ENCODE results near the gene ZFX. TPM values are rescaled to one million over a fixed set of nuclear protein-coding genes. Genes with fewer than 3 reads are reported as not detected.

Gene ZFX
- total RNA-seq (2022) (43.3 and 45.1 TPM in 2 replicates), Bru-seq, nascent RNA (percentile 92 among the genes with signal in this experiment), BruChase-seq, experiment 1, labeled RNA remaining after a 6-hour chase (percentile 85 among the genes with signal in this experiment), BruChase-seq, experiment 2, labeled RNA remaining after a 2-hour chase (percentile 89 among the genes with signal in this experiment)
- long read RNA-seq, partial matches to known transcripts: 0 of 2 reads
- long read RNA-seq, other reads (novel, unspliced or antisense): 2 of 2 reads

- Mint-ChIP-seq H3K9me3 (ENCODE audit: low read depth, unreplicated experiment) (no peaks in the 10 kb centered on the region), H3K27ac (ENCODE audit: unreplicated experiment) (peak within 1 kb of the TSS; percentile 97), H3K4me3 (ENCODE audit: low read depth, unreplicated experiment) (peak within 1 kb of the TSS; percentile 92), H3K27me3 (ENCODE audit: unreplicated experiment) (no peaks in the 10 kb centered on the region), H3K4me1 (ENCODE audit: low read depth, unreplicated experiment) (peaks cover 56% of the 10 kb centered on the region), H3K36me3 (ENCODE audit: insufficient read depth, unreplicated experiment) (peaks cover 52% of the 10 kb centered on the region)
- intact Hi-C loops (cut with micrococcal nuclease; ENCODE audit: unreplicated experiment): loop anchor here (1.0 to 5.0 kb wide), 2 partner anchors 38 to 67 kb away; no protein-coding TSS in a partner anchor
- CTCF ChIA-PET: interaction anchor here (0.6 kb wide), 1 partner anchor 68 kb away, joined by 6 read pairs; no protein-coding TSS in a partner anchor
- peak; percentile 65 for DNase-seq
- TF ChIP-seq, protein P1, sequence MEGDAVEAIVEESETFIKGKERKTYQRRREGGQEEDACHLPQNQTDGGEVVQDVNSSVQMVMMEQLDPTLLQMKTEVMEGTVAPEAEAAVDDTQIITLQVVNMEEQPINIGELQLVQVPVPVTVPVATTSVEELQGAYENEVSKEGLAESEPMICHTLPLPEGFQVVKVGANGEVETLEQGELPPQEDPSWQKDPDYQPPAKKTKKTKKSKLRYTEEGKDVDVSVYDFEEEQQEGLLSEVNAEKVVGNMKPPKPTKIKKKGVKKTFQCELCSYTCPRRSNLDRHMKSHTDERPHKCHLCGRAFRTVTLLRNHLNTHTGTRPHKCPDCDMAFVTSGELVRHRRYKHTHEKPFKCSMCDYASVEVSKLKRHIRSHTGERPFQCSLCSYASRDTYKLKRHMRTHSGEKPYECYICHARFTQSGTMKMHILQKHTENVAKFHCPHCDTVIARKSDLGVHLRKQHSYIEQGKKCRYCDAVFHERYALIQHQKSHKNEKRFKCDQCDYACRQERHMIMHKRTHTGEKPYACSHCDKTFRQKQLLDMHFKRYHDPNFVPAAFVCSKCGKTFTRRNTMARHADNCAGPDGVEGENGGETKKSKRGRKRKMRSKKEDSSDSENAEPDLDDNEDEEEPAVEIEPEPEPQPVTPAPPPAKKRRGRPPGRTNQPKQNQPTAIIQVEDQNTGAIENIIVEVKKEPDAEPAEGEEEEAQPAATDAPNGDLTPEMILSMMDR (IDR thresholded peaks at IDR 0.05; ENCODE audit: unreplicated experiment): no peak
- no TSS peak for BruUV-seq (replicated peaks)
Observed at GRCh38 chrX:24149351-24150050, at the start of gene ZFX. Gene ZFX (plus strand): TSS chrX:24149729. CDS start chrX:24172743, 23,014 bp downstream.

- H3K4me3 Mint-ChIP-seq (ENCODE audit: low read depth, unreplicated experiment): no peak overlapping the region
Observed at GRCh38 chrX:24100713-24101112, 48.8 kb upstream of the ZFX start.

GRCh38 chrX:24110069-24110468, 39.5 kb upstream of the ZFX start:
- BruUV-seq (replicated peaks): no TSS peak

More at GRCh38 chrX:24100713-24101112, 48.8 kb upstream of the ZFX start:
- no peak for DNase-seq
- H3K27me3 Mint-ChIP-seq (ENCODE audit: unreplicated experiment): no peaks in the 10 kb centered on the region
- TF ChIP-seq, protein P1 (IDR thresholded peaks at IDR 0.05; ENCODE audit: unreplicated experiment): no peak
- BruUV-seq (replicated peaks): no TSS peak
- no peaks in the 10 kb centered on the region for H3K36me3 Mint-ChIP-seq (ENCODE audit: insufficient read depth, unreplicated experiment)
- no peaks in the 10 kb centered on the region for H3K9me3 Mint-ChIP-seq (ENCODE audit: low read depth, unreplicated experiment)
- CTCF ChIA-PET: no interaction called here
- intact Hi-C loops (cut with micrococcal nuclease; ENCODE audit: unreplicated experiment): no loop called here
- H3K4me1 Mint-ChIP-seq (ENCODE audit: low read depth, unreplicated experiment): no peaks in the 10 kb centered on the region
- no peak overlapping the region for H3K27ac Mint-ChIP-seq (ENCODE audit: unreplicated experiment)

GRCh38 chrX:24113181-24113580, 36.3 kb upstream of the ZFX start:
- TF ChIP-seq, protein P1 (IDR thresholded peaks at IDR 0.05; ENCODE audit: unreplicated experiment): no peak
- CTCF ChIA-PET: no interaction called here
- no TSS peak for BruUV-seq (replicated peaks)

More at GRCh38 chrX:24110069-24110468, 39.5 kb upstream of the ZFX start:
- CTCF ChIA-PET: interaction anchor here (0.7 kb wide), 1 partner anchor 272 kb away, joined by 4 read pairs; no protein-coding TSS in a partner anchor
- no peak for DNase-seq
- Mint-ChIP-seq H3K27ac (ENCODE audit: unreplicated experiment) (no peak overlapping the region), H3K4me3 (ENCODE audit: low read depth, unreplicated experiment) (no peak overlapping the region), H3K27me3 (ENCODE audit: unreplicated experiment) (no peaks in the 10 kb centered on the region), H3K4me1 (ENCODE audit: low read depth, unreplicated experiment) (no peaks in the 10 kb centered on the region), H3K36me3 (ENCODE audit: insufficient read depth, unreplicated experiment) (no peaks in the 10 kb centered on the region), H3K9me3 (ENCODE audit: low read depth, unreplicated experiment) (no peaks in the 10 kb centered on the region)
- intact Hi-C loops (cut with micrococcal nuclease; ENCODE audit: unreplicated experiment): no loop called here
- TF ChIP-seq, protein P1 (IDR thresholded peaks at IDR 0.05; ENCODE audit: unreplicated experiment): no peak

More at GRCh38 chrX:24113181-24113580, 36.3 kb upstream of the ZFX start:
- Mint-ChIP-seq H3K4me3 (ENCODE audit: low read depth, unreplicated experiment) (no peak overlapping the region), H3K27me3 (ENCODE audit: unreplicated experiment) (no peaks in the 10 kb centered on the region), H3K27ac (ENCODE audit: unreplicated experiment) (no peak overlapping the region), H3K36me3 (ENCODE audit: insufficient read depth, unreplicated experiment) (no peaks in the 10 kb centered on the region), H3K9me3 (ENCODE audit: low read depth, unreplicated experiment) (no peaks in the 10 kb centered on the region), H3K4me1 (ENCODE audit: low read depth, unreplicated experiment) (no peaks in the 10 kb centered on the region)
- DNase-seq: no peak
- intact Hi-C loops (cut with micrococcal nuclease; ENCODE audit: unreplicated experiment): no loop called here

Data from Calu3 (cell line).